Measurements from ENCODE around the gene FBXO15.

Gene FBXO15, protein sequence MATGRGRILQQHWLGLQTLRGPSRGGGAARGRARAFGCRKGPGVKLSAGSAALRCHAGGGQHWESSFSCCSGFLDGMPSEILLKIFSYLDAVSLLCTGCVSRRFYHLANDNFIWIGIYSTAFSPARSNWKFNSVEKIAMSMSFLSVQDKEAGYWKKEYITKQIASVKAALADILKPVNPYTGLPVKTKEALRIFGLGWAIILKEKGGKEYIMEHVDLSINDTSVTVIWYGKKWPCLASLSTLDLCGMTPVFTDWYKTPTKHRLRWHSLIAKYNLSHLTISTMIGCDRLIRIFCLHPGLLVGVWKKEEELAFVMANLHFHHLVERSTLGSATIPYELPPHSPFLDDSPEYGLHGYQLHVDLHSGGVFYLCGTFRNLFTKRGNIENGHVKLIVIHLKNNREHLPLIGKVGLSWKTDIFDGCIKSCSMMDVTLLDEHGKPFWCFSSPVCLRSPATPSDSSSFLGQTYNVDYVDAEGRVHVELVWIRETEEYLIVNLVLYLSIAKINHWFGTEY

DNA sequence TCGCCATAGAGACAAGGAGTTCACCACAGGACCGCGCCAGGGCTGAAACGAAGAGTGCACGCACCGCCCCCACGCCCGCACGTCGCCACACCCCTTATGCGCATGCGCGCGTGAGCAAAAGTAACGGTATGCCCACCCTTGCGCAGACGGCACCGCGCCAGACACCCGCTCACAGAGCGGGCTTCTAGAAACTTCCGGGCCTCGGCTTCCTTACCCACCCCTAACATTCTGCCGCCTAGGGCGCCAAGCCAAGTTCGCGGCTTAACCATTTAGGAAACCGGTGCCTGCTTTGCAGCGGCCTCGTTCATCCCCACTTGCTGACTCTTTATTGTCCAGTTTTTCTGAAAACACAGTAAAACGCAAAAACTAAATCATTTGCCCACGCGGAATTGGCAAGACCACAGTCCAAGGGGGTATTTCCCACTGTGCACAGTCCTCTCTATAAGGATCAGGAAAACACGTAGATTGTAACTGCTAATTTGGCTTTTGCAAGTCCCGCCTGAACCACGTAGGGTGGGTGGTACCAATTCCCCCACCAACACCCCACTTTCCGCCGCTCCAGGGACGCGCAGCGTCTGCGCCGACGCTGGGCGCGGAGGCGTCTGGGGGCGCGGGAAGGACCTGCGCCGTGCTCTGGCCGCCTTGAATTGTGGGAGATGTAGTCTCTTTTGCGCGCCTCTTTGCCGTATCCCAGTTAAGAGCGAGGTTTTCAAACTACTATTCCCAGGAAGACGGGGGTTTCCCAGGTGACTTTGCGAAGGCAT is at the start of gene FBXO15, which contains the start of gene TIMM21:
Gene FBXO15 (minus strand): TSS at position 56 of the 764 bp plus-strand sequence. CDS start 49 bp downstream, at position 7.
Gene TIMM21 (plus strand): TSS at position 745 of the 764 bp plus-strand sequence. CDS start 286 bp downstream, outside the sequence.
- peak; percentile 96 for DNase-seq (ENCODE audit: low read depth)

DNA sequence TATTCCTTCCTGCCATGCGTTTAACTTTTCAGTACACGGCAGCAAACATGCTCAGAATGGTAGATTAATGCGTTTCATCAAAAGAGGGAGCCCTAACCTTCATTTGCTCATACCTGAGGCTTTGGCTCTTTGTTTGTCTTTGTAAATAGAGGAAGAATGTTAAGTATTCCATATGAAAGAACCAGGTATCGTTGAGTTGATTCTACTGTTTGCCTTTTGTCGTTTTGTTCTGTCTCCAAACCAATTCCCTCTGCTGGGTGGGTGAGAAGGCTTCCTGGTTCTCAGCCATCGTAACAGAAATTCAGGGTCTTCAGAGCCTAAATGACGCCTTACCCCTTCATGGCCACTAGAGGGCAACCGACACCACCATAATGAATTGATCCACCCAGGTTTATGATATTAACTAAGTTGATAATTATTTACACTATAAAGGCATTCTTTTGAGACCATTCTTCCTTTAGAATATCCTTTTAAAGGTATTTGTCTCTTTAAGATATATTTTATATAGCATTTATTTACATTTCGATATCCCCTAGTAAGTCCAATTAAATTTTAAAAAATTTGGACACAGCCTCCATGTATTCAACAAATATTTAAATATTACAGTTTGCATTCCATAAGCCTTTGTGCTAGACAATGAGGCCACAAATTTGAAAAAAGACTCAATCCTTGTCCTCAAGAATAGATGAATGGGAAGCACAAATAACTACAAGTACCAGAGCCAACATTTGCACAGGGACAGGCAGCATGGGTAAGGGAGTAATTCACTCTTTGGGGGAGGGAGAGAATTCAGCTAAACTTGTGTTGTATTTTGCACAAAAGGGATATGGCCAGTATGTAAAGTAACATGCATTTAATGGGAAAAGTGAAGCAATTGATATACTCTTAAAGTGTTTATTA is 48.8 kb upstream of the FBXO15 start:
- DNase-seq (ENCODE audit: low read depth) = peak; percentile 34

- DNase-seq (ENCODE audit: low read depth) = no peak
These were observed 47.1 kb upstream of the FBXO15 start for GRCh38 chr18:74194691-74195090.

DNA sequence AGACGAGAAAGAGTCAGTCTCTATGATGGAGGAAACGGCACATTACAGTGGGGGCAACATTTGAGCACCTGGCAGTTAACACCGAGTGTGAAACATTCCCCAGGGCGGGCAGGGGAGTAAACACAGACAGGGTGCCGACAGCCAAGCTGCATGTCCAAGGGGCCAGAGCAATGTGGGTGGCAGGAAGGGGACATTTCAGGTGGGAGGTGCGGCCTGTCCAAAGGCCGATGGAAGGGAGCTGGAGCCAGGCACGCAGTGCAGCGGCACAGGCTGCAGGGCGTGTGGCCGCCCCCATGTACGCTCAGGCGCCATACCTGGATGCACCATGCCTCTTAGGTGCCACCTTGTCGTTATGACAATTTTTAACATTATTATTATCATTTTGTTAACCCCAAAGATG is 43.9 kb upstream of the FBXO15 start:
- DNase-seq (ENCODE audit: low read depth) = no peak

- no peak for DNase-seq (ENCODE audit: low read depth)
These were observed 42.5 kb upstream of the FBXO15 start for GRCh38 chr18:74190086-74190485.

GRCh38 chr18:74186661-74187060 is 39.0 kb upstream of the FBXO15 start:
- no peak for DNase-seq (ENCODE audit: low read depth)

GRCh38 chr18:74185860-74186259 is 38.2 kb upstream of the FBXO15 start:
- DNase-seq (ENCODE audit: low read depth) = no peak

DNA sequence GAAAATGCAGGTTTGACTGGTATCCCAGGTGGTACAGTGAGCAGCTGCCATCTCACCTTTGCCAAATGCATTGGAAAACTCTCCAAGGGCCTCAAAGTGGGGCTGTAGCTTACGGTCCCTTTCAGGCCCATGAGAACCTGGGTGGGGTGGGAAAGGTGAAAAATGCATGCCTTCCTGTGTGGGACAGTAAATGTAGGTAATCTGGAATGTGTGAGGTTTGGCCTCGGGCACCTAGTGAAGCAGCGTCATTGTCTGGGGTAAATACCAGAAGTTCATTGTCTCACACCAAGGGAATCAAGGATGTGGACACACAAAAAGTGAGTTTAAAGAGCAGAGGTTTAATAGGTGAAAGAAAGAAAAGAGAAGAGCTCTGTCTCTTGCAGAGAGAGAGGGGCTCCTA is 37.2 kb upstream of the FBXO15 start:
- no peak for DNase-seq (ENCODE audit: low read depth)

DNA sequence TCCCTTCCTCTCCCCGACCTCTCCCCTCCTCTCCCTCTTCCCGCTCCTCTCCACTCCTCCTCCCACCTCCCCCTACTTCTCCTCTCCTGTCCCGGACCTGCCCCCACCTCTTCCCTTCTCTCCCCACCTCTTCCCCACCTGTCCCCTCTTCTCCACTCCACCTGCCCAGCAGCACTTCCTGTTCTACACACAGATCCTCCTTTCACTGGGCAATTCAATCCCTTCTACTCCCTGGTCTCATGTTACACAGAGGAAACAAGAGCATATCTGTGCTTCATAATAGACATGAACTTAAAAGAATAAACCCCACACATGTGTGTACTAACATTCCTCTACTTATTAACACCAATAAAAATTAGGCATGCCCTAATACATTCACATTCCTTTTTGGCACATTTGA is 35.5 kb upstream of the FBXO15 start:
- no peak for DNase-seq (ENCODE audit: low read depth)

- DNase-seq (ENCODE audit: low read depth) = no peak
These were observed 34.7 kb upstream of the FBXO15 start for GRCh38 chr18:74182335-74182734.

- no peak for DNase-seq (ENCODE audit: low read depth)
These were observed 32.1 kb upstream of the FBXO15 start for GRCh38 chr18:74179623-74180199.

- no peak for DNase-seq (ENCODE audit: low read depth)
These were observed 31.2 kb upstream of the FBXO15 start for GRCh38 chr18:74178884-74179283.

DNA sequence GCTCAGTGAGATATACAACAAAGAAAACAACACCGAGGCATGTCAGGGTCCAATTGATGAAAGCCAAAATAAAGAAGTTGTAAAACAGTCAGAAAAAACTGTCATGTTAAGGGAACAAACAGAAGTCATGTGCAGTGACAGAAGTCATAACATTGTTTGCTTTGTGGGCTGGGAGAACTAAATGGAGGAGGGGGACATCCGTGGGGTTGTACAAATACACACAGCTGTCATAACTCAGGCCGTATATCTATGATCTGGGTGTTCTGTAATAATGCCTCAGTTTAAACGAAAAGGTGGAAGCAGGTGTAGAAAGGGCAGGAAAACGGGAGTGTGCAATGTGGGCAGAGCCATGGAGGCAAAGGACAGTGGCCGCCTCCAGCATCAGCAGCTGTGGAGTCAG is 28.0 kb upstream of the FBXO15 start:
- no peak for DNase-seq (ENCODE audit: low read depth)

DNA sequence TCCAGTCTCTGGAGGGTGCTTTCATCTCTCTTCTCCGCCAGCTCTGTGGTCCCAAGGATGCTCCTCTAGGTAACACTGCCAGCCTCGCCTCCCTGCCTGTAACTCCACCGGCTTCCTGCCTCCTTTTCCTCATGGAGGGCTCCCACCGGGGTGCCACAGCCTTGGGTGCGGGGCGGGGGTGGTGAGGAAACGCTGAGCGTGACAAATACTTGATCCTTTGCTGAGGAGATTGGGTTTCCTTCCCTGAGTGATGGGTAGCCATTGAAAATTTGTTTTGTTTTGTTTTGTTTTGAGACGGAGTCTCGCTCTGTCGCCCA is 25.8 kb upstream of the FBXO15 start:
- DNase-seq (ENCODE audit: low read depth) = no peak

GRCh38 chr18:74172697-74173433 is 25.2 kb upstream of the FBXO15 start:
- no peak for DNase-seq (ENCODE audit: low read depth)

- DNase-seq (ENCODE audit: low read depth) = no peak
These were observed 24.4 kb upstream of the FBXO15 start for GRCh38 chr18:74171910-74172606.

GRCh38 chr18:74166386-74166785 is 18.8 kb upstream of the FBXO15 start:
- DNase-seq (ENCODE audit: low read depth) = no peak

- DNase-seq (ENCODE audit: low read depth) = no peak
These were observed 15.5 kb upstream of the FBXO15 start for GRCh38 chr18:74163019-74163660.

DNA sequence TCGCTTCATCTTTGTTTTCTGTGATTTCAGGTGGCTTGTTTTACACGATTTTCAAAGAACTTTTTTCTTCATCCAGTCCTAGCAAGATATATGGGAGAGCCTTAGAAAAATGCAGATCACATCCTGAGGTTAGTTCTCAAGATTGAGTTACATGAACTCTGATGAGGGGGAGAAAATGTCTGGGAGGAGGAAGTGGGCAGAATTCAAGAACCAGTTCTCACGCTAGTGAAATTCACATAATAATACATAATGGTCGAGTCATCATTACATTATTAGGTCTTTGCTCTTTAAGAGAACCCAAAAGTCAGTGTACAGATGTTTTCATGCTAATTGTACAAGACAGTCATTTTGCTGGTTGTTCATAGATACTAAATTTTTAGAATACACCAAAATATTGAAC is 7.6 kb upstream of the FBXO15 start:
- DNase-seq (ENCODE audit: low read depth) = no peak

DNA sequence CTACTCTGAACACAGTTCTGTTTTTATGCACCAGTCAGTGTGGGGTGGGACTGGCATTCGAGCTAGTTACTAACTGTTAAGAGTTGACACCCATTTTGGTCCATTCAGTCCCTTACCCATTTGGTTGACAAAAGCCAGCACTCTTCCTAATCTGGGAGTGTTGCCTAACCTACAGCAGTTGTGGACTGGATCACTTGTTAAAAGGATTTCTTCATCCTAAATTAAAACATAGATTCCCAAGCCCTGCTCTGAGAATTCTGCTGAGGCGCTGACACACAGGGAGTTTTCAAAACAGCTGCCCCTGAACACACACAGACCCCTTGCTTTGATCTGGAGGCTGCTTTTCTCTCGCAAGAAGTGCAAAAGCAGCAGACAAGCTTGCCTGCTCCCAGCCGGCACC is 7.1 kb upstream of the FBXO15 start:
- DNase-seq (ENCODE audit: low read depth) = no peak

Measured in stromal cell of bone marrow (primary cell).